Activated B cell treated with CpG ODN at 0.5 μM for 24 hours (primary cell): ENCODE data around the gene KRTAP9-6. TPM values are rescaled to one million over a fixed set of nuclear protein-coding genes. Genes with fewer than 3 reads are reported as not detected.

Experiments used
- ATAC-seq: fragments of 200-7000 bp; cut with Tn5 transposase; one replicate; pipeline ENCODE4 v1.10.0; 2021; ENCODE audit warnings: low read depth, mild to moderate bottlenecking, moderate library complexity
- CTCF ChIA-PET: fragments of 350-600 bp; sonication (Branson Sonifier 250); formaldehyde crosslinking; loops from one replicate; lab custom pipeline; 2021; ENCODE audit warnings: antibody characterized with exemption; lab: Charles Lee
- POLR2A ChIA-PET: fragments of 350-600 bp; sonication (Branson Sonifier 250); formaldehyde crosslinking; loops from one replicate; lab custom pipeline; 2021; ENCODE audit warnings: antibody characterized with exemption; lab: Charles Lee
- DNase-seq: peaks from one replicate; pipeline ENCODE4 v3.0.0; 2022
- H3K27ac Mint-ChIP-seq: one replicate; pipeline ENCODE4 v1.8.0; 2020; ENCODE audit warnings: mixed read lengths
- H3K27me3 Mint-ChIP-seq: one replicate; pipeline ENCODE4 v1.8.0; 2021; ENCODE audit warnings: mixed read lengths
- H3K36me3 Mint-ChIP-seq: one replicate; pipeline ENCODE4 v1.8.0; 2021; ENCODE audit warnings: low read depth, mixed read lengths
- H3K4me1 Mint-ChIP-seq: one replicate; pipeline ENCODE4 v1.8.0; 2021; ENCODE audit warnings: mixed read lengths
- H3K4me3 Mint-ChIP-seq: one replicate; pipeline ENCODE4 v1.8.0; 2020; ENCODE audit warnings: mild to moderate bottlenecking, mixed read lengths
- H3K9me3 Mint-ChIP-seq: one replicate; pipeline ENCODE4 v1.8.0; 2020; ENCODE audit warnings: mixed read lengths
- CTCF ChIP-seq: fragments of 200-600 bp; IDR thresholded peaks from one replicate; pipeline ENCODE4 v1.8.0; 2022; ENCODE audit warnings: antibody characterized with exemption, mild to moderate bottlenecking
- intact Hi-C: fragments of 100-400 bp; cut with micrococcal nuclease; formaldehyde crosslinking; loops from one replicate; pipeline ENCODE4 v1.15.1; 2024
- total RNA-seq: library from RNA; stranded (reverse); gene quantifications from 2 replicates; pipeline ENCODE4 v1.2.3, GENCODE V29; 2022

KRTAP9-6 gene
- total RNA-seq, 1 donor from 2014 or later: not detected

GRCh38 chr17:41284043-41284442, 18.9 kb downstream of the KRTAP9-6 start:
- POLR2A ChIA-PET: no interaction called here

GRCh38 chr17:41284546-41284945, 19.4 kb downstream of the KRTAP9-6 start:
- no peak for TF ChIP-seq CTCF
- CTCF ChIA-PET: no interaction called here
- Mint-ChIP-seq H3K4me1 (no peaks in the 10 kb centered on the region), H3K9me3 (no peaks in the 10 kb centered on the region), H3K27ac (no peak overlapping the region), H3K36me3 (no peaks in the 10 kb centered on the region), H3K27me3 (peaks cover 16% of the 10 kb centered on the region), H3K4me3 (no peak overlapping the region)
- DNase-seq: no peak
- no peak for ATAC-seq
- intact Hi-C loops: no loop called here
- POLR2A ChIA-PET: no interaction called here

More at GRCh38 chr17:41284043-41284442, 18.9 kb downstream of the KRTAP9-6 start:
- ATAC-seq (no peak), DNase-seq (no peak)
- H3K9me3 Mint-ChIP-seq: no peaks in the 10 kb centered on the region
- no peak for TF ChIP-seq CTCF
- no peak overlapping the region for H3K4me3 Mint-ChIP-seq
- H3K4me1 Mint-ChIP-seq: no peaks in the 10 kb centered on the region
- CTCF ChIA-PET: no interaction called here
- intact Hi-C loops: no loop called here
- peaks cover 16% of the 10 kb centered on the region for H3K27me3 Mint-ChIP-seq
- no peaks in the 10 kb centered on the region for H3K36me3 Mint-ChIP-seq
- H3K27ac Mint-ChIP-seq: no peak overlapping the region

GRCh38 chr17:41287050-41287449, 21.9 kb downstream of the KRTAP9-6 start:
- H3K4me1 Mint-ChIP-seq: no peaks in the 10 kb centered on the region
- intact Hi-C loops: no loop called here
- POLR2A ChIA-PET: no interaction called here
- H3K36me3 Mint-ChIP-seq: no peaks in the 10 kb centered on the region
- ATAC-seq: no peak
- no peak overlapping the region for H3K4me3 Mint-ChIP-seq
- CTCF ChIA-PET: no interaction called here
- no peaks in the 10 kb centered on the region for H3K9me3 Mint-ChIP-seq
- no peak for DNase-seq
- H3K27ac Mint-ChIP-seq: no peak overlapping the region
- TF ChIP-seq CTCF: no peak
- peaks cover 15% of the 10 kb centered on the region for H3K27me3 Mint-ChIP-seq

- intact Hi-C loops: no loop called here
- Mint-ChIP-seq H3K4me3 (no peak overlapping the region), H3K27ac (no peak overlapping the region), H3K9me3 (no peaks in the 10 kb centered on the region), H3K36me3 (no peaks in the 10 kb centered on the region), H3K4me1 (no peaks in the 10 kb centered on the region), H3K27me3 (peaks cover 17% of the 10 kb centered on the region)
- POLR2A ChIA-PET: no interaction called here
- CTCF ChIA-PET: no interaction called here
- no peak for ATAC-seq
- no peak for TF ChIP-seq CTCF
- no peak for DNase-seq
These were observed 28.8 kb downstream of the KRTAP9-6 start for GRCh38 chr17:41294016-41294415.

- Mint-ChIP-seq H3K27ac (no peak overlapping the region), H3K4me1 (peaks cover under 1% of the 10 kb centered on the region), H3K27me3 (peaks cover 20% of the 10 kb centered on the region), H3K4me3 (no peak overlapping the region), H3K9me3 (peaks cover 5% of the 10 kb centered on the region), H3K36me3 (no peaks in the 10 kb centered on the region)
- ChIA-PET POLR2A (no interaction called here), CTCF (no interaction called here)
- TF ChIP-seq CTCF: no peak
- intact Hi-C loops: no loop called here
- DNase-seq (no peak), ATAC-seq (no peak)
These were observed 31.7 kb downstream of the KRTAP9-6 start for GRCh38 chr17:41296846-41297245.
